ENCODE measurements around the gene NOS1. TPM values are rescaled to one million over a fixed set of nuclear protein-coding genes. Genes with fewer than 3 reads are reported as not detected.
"Not testable (repeated sequence)": the region's sequence is repeated elsewhere in the genome, so short reads cannot be mapped to it uniquely, and the experiment has no call there.

NOS1 gene
- total RNA-seq, 1 donor = not detected

GRCh38 chr12:117402363-117402762, 40.9 kb upstream of the NOS1 start:
- DNase-seq (ENCODE audit: low read depth) = no peak
- no peak overlapping the region for H3K4me3 ChIP-seq (ENCODE audit: low read depth, low read length)
- no peak for TF ChIP-seq CTCF (IDR thresholded peaks at IDR 0.05; ENCODE audit: insufficient read depth, low read depth, low read length)

GRCh38 chr12:117400912-117401311, 39.5 kb upstream of the NOS1 start:
- no peak for TF ChIP-seq CTCF (IDR thresholded peaks at IDR 0.05; ENCODE audit: insufficient read depth, low read depth, low read length)
- DNase-seq (ENCODE audit: low read depth) = no peak
- no peak overlapping the region for H3K4me3 ChIP-seq (ENCODE audit: low read depth, low read length)

- not testable (repeated sequence) for H3K4me3 ChIP-seq (ENCODE audit: low read depth, low read length); DNase-seq (ENCODE audit: low read depth)
Measured at GRCh38 chr12:117398482-117398881, 37.1 kb upstream of the NOS1 start.

- DNase-seq (ENCODE audit: low read depth) = no peak
- H3K4me3 ChIP-seq (ENCODE audit: low read depth, low read length) = no peak overlapping the region
- no peak for TF ChIP-seq CTCF (IDR thresholded peaks at IDR 0.05; ENCODE audit: insufficient read depth, low read depth, low read length)
Measured at GRCh38 chr12:117395766-117396165, 34.3 kb upstream of the NOS1 start.

GRCh38 chr12:117394491-117394890, 33.1 kb upstream of the NOS1 start:
- DNase-seq (ENCODE audit: low read depth) = no peak
- H3K4me3 ChIP-seq (ENCODE audit: low read depth, low read length) = no peak overlapping the region
- TF ChIP-seq CTCF (IDR thresholded peaks at IDR 0.05; ENCODE audit: insufficient read depth, low read depth, low read length) = no peak

- no peak overlapping the region for H3K4me3 ChIP-seq (ENCODE audit: low read depth, low read length)
- no peak for TF ChIP-seq CTCF (IDR thresholded peaks at IDR 0.05; ENCODE audit: insufficient read depth, low read depth, low read length)
- DNase-seq (ENCODE audit: low read depth) = no peak
Measured at GRCh38 chr12:117393656-117394055, 32.2 kb upstream of the NOS1 start.

GRCh38 chr12:117390866-117391265, 29.4 kb upstream of the NOS1 start:
- no peak for TF ChIP-seq CTCF (IDR thresholded peaks at IDR 0.05; ENCODE audit: insufficient read depth, low read depth, low read length)
- DNase-seq (ENCODE audit: low read depth) = no peak
- H3K4me3 ChIP-seq (ENCODE audit: low read depth, low read length) = no peak overlapping the region
